ENCODE measurements around the gene ZNF430. TPM values are rescaled to one million over a fixed set of nuclear protein-coding genes. Genes with fewer than 3 reads are reported as not detected.
"Not testable (repeated sequence)": the region's sequence is repeated elsewhere in the genome, so short reads cannot be mapped to it uniquely, and the experiment has no call there.

Gene ZNF430
- 10 to 100 TPM; 39.2 to 88.0 (median 65.5) TPM for polyA plus RNA-seq (ENCODE audit: low read depth in 6 of 6)

- Mint-ChIP-seq H3K9me3 (no peaks in the 10 kb centered on the region), H3K4me1 (peaks cover 22 to 52% (median 40%) of the 10 kb centered on the region in 3 donors), H3K4me3 (peak within 1 kb of the TSS; percentile 92 to 100 (median 100)), H3K27me3 (no peaks in the 10 kb centered on the region), H3K36me3 (peaks cover 8 to 16% of the 10 kb centered on the region in 2 donors), H3K27ac (peak within 1 kb of the TSS; percentile 98 to 100 (median 100))
- ATAC-seq (ENCODE audit: low read depth in 2 of 2) = peak; percentile 96 to 97
- DNase-seq = peak; percentile 94
Measured at GRCh38 chr19:21020298-21021227, at the start of gene ZNF430. TSS of gene ZNF430 (plus strand) at chr19:21020657. CDS start at chr19:21020801, 144 bp downstream.

- Mint-ChIP-seq H3K36me3 (peaks cover 9 to 32% of the 10 kb centered on the region in 2 donors), H3K9me3 (peaks cover 8 to 46% (median 26%) of the 10 kb centered on the region in 7 donors)
Measured at GRCh38 chr19:20992788-20993187, 27.7 kb upstream of the ZNF430 start.

GRCh38 chr19:20999731-21000352 lies 20.6 kb upstream of the ZNF430 start:
- H3K9me3 Mint-ChIP-seq = peaks cover 0 to 2% (median 0%) of the 10 kb centered on the region in 7 donors
- H3K4me1 Mint-ChIP-seq = peaks cover 6 to 12% (median 7%) of the 10 kb centered on the region in 3 donors
- no peaks in the 10 kb centered on the region for H3K27me3 Mint-ChIP-seq
- peak overlapping the region in 2 of 6 donors; percentile 12 to 26 for H3K27ac Mint-ChIP-seq
- ATAC-seq (ENCODE audit: low read depth in 2 of 2) = peak; percentile 100
- H3K36me3 Mint-ChIP-seq = no peaks in the 10 kb centered on the region
- DNase-seq = peak; percentile 83
- H3K4me3 Mint-ChIP-seq = peak overlapping the region; percentile 86 to 95 (median 91)

More at GRCh38 chr19:20992788-20993187, 27.7 kb upstream of the ZNF430 start:
- not testable (repeated sequence) for H3K4me1 Mint-ChIP-seq; DNase-seq; ATAC-seq (ENCODE audit: low read depth in 2 of 2); H3K27ac Mint-ChIP-seq; H3K4me3 Mint-ChIP-seq
- peaks cover 0 to 12% (median 0%) of the 10 kb centered on the region in 3 donors for H3K27me3 Mint-ChIP-seq

- H3K9me3 Mint-ChIP-seq; DNase-seq; H3K27me3 Mint-ChIP-seq; ATAC-seq (ENCODE audit: low read depth in 2 of 2): not testable (repeated sequence)
- Mint-ChIP-seq H3K4me3 (peak overlapping the region; percentile 92 to 100 (median 100)), H3K27ac (peak overlapping the region; percentile 98 to 100 (median 100)), H3K4me1 (peaks cover 25 to 59% (median 44%) of the 10 kb centered on the region in 3 donors), H3K36me3 (peaks cover 13 to 19% of the 10 kb centered on the region in 2 donors)
Measured at GRCh38 chr19:21021238-21021637, 781 bp downstream of the ZNF430 start.

- Mint-ChIP-seq H3K27ac (peak overlapping the region in 5 of 6 donors; percentile 9 to 89 (median 86)), H3K4me1 (peaks cover 33 to 75% (median 55%) of the 10 kb centered on the region in 3 donors), H3K9me3 (no peaks in the 10 kb centered on the region), H3K36me3 (peaks cover 13 to 19% of the 10 kb centered on the region in 2 donors), H3K27me3 (no peaks in the 10 kb centered on the region), H3K4me3 (peak overlapping the region in 6 of 8 donors; percentile 60 to 100 (median 100))
- DNase-seq (no peak), ATAC-seq (ENCODE audit: low read depth in 2 of 2) (no peak)
Measured at GRCh38 chr19:21022996-21023395, 2.5 kb downstream of the ZNF430 start.

- ATAC-seq (ENCODE audit: low read depth in 2 of 2) (no peak), DNase-seq (no peak)
- H3K4me1 Mint-ChIP-seq = peaks cover 40 to 84% (median 64%) of the 10 kb centered on the region in 3 donors
- H3K9me3 Mint-ChIP-seq = no peaks in the 10 kb centered on the region
- peaks cover 13 to 19% of the 10 kb centered on the region in 2 donors for H3K36me3 Mint-ChIP-seq
- H3K4me3 Mint-ChIP-seq = peak overlapping the region in 1 of 8 donors; percentile 100
- no peaks in the 10 kb centered on the region for H3K27me3 Mint-ChIP-seq
- H3K27ac Mint-ChIP-seq = peak overlapping the region in 1 of 6 donors; percentile 20
Measured at GRCh38 chr19:21023901-21024300, 3.4 kb downstream of the ZNF430 start.

GRCh38 chr19:21028969-21029268 lies 8.5 kb downstream of the ZNF430 start:
- ATAC-seq (ENCODE audit: low read depth in 2 of 2) = no peak
- H3K36me3 Mint-ChIP-seq = peaks cover 8 to 14% of the 10 kb centered on the region in 2 donors

GRCh38 chr19:21045028-21045427 lies 24.6 kb downstream of the ZNF430 start:
- no peaks in the 10 kb centered on the region for H3K27me3 Mint-ChIP-seq
- H3K36me3 Mint-ChIP-seq = peaks cover 55 to 62% of the 10 kb centered on the region in 2 donors
- peaks cover 16 to 59% (median 50%) of the 10 kb centered on the region in 7 donors for H3K9me3 Mint-ChIP-seq
- ATAC-seq (ENCODE audit: low read depth in 2 of 2) (no peak), DNase-seq (no peak)
- H3K4me1 Mint-ChIP-seq = peaks cover 13 to 34% (median 25%) of the 10 kb centered on the region in 3 donors
- H3K27ac Mint-ChIP-seq = peak overlapping the region in 1 of 6 donors; percentile 70
- no peak overlapping the region for H3K4me3 Mint-ChIP-seq

More at GRCh38 chr19:21028969-21029268, 8.5 kb downstream of the ZNF430 start:
- DNase-seq = no peak
- Mint-ChIP-seq H3K9me3 (no peaks in the 10 kb centered on the region), H3K4me3 (no peak overlapping the region), H3K4me1 (peaks cover 30 to 57% (median 45%) of the 10 kb centered on the region in 3 donors), H3K27me3 (no peaks in the 10 kb centered on the region), H3K27ac (peak overlapping the region in 2 of 6 donors; percentile 16 to 24)

GRCh38 chr19:21046489-21046888 lies 26.0 kb downstream of the ZNF430 start:
- Mint-ChIP-seq H3K9me3 (peaks cover 16 to 68% (median 50%) of the 10 kb centered on the region in 7 donors), H3K36me3 (peaks cover 56 to 61% of the 10 kb centered on the region in 2 donors), H3K27ac (peak overlapping the region in 1 of 6 donors; percentile 58), H3K27me3 (no peaks in the 10 kb centered on the region), H3K4me1 (peaks cover 13 to 34% (median 25%) of the 10 kb centered on the region in 3 donors), H3K4me3 (peak overlapping the region in 1 of 8 donors; percentile 29)
- ATAC-seq (ENCODE audit: low read depth in 2 of 2) (no peak), DNase-seq (no peak)

GRCh38 chr19:21047716-21048115 lies 27.3 kb downstream of the ZNF430 start:
- H3K36me3 Mint-ChIP-seq = peaks cover 61 to 67% of the 10 kb centered on the region in 2 donors
- H3K4me3 Mint-ChIP-seq = no peak overlapping the region
- DNase-seq = no peak
- H3K27me3 Mint-ChIP-seq = no peaks in the 10 kb centered on the region
- ATAC-seq (ENCODE audit: low read depth in 2 of 2) = peak; percentile 54 to 55
- peaks cover 16 to 77% (median 57%) of the 10 kb centered on the region in 7 donors for H3K9me3 Mint-ChIP-seq
- H3K4me1 Mint-ChIP-seq = peaks cover 13 to 34% (median 25%) of the 10 kb centered on the region in 3 donors
- H3K27ac Mint-ChIP-seq = peak overlapping the region in 1 of 6 donors; percentile 79

GRCh38 chr19:21052902-21053301 lies 32.4 kb downstream of the ZNF430 start:
- H3K36me3 Mint-ChIP-seq = peaks cover 35 to 39% of the 10 kb centered on the region in 2 donors

GRCh38 chr19:21065336-21065735 lies 44.9 kb downstream of the ZNF430 start:
- Mint-ChIP-seq H3K9me3 (peaks cover 0 to 20% (median 11%) of the 10 kb centered on the region in 7 donors), H3K4me1 (no peaks in the 10 kb centered on the region), H3K36me3 (peaks cover 10 to 24% of the 10 kb centered on the region in 2 donors), H3K27ac (no peak overlapping the region), H3K4me3 (no peak overlapping the region), H3K27me3 (no peaks in the 10 kb centered on the region)
- DNase-seq (no peak), ATAC-seq (ENCODE audit: low read depth in 2 of 2) (no peak)

More at GRCh38 chr19:21052902-21053301, 32.4 kb downstream of the ZNF430 start:
- H3K9me3 Mint-ChIP-seq = peaks cover 0 to 65% (median 37%) of the 10 kb centered on the region in 7 donors
- no peaks in the 10 kb centered on the region for H3K4me1 Mint-ChIP-seq
- DNase-seq (no peak), ATAC-seq (ENCODE audit: low read depth in 2 of 2) (no peak)
- no peak overlapping the region for H3K27ac Mint-ChIP-seq
- no peak overlapping the region for H3K4me3 Mint-ChIP-seq
- H3K27me3 Mint-ChIP-seq = no peaks in the 10 kb centered on the region
